ENCODE measurements around the gene STPG1.

GRCh38 chr1:24362396-24362795 lies 51.2 kb downstream of the STPG1 start:
- TF ChIP-seq CTCF (IDR thresholded peaks at IDR 0.05) (no peak), POLR2A (IDR thresholded peaks at IDR 0.05) (no peak)
